GM13976 (cell line): ENCODE data around the gene C2CD5.
"Not testable (repeated sequence)": the region's sequence is repeated elsewhere in the genome, so short reads cannot be mapped to it uniquely, and the experiment has no call there.

Experiments used
- DNase-seq: peaks from one replicate; pipeline ENCODE4 v3.0.0; 2012; ENCODE audit warnings: low spot score
- in situ Hi-C: fragments of 300-500 bp; cut with MboI; formaldehyde crosslinking; loops from one replicate; pipeline ENCODE4 v1.12.0; 2022; ENCODE audit warnings: low sequenced_read_pairs, mixed read lengths, inconsistent platforms; ENCODE audit not compliant: unreplicated experiment
- TF ChIP-seq, protein P1 (sequence below): IDR thresholded peaks from 2 replicates; pipeline ENCODE4 v1.5.1; 2012; ENCODE audit warnings: borderline replicate concordance, mild to moderate bottlenecking; ENCODE audit not compliant: insufficient read depth; ENCODE audit errors: extremely low read depth, missing control alignments, control extremely low read depth

C2CD5 gene

GRCh38 chr12:22514875-22515274, 29.5 kb downstream of the C2CD5 start:
- in situ Hi-C loops = no loop called here
- no peak for DNase-seq
- TF ChIP-seq, protein P1, sequence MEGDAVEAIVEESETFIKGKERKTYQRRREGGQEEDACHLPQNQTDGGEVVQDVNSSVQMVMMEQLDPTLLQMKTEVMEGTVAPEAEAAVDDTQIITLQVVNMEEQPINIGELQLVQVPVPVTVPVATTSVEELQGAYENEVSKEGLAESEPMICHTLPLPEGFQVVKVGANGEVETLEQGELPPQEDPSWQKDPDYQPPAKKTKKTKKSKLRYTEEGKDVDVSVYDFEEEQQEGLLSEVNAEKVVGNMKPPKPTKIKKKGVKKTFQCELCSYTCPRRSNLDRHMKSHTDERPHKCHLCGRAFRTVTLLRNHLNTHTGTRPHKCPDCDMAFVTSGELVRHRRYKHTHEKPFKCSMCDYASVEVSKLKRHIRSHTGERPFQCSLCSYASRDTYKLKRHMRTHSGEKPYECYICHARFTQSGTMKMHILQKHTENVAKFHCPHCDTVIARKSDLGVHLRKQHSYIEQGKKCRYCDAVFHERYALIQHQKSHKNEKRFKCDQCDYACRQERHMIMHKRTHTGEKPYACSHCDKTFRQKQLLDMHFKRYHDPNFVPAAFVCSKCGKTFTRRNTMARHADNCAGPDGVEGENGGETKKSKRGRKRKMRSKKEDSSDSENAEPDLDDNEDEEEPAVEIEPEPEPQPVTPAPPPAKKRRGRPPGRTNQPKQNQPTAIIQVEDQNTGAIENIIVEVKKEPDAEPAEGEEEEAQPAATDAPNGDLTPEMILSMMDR = no peak

DNA sequence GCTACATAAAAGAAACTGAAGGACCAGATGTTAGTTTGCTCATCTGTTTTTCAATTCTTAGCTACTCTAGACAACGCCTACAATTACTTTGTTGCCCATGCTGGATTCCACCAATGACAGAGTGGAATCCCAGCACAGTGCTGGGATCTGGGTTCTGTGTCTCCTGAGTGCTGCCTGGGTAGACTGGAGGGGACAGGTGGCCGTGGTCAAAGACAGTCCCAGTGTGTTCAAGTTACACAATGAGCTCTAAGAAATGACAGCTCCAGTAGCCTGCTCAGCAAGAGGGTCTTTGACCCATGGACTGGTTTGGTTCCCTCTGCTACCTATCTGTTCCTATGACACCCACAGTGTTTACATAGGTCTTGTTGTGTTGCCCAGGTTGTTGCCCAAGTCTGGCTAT, 38.5 kb downstream of the C2CD5 start:
- in situ Hi-C loops = no loop called here
- no peak for DNase-seq
- TF ChIP-seq, protein P1 = no peak

DNA sequence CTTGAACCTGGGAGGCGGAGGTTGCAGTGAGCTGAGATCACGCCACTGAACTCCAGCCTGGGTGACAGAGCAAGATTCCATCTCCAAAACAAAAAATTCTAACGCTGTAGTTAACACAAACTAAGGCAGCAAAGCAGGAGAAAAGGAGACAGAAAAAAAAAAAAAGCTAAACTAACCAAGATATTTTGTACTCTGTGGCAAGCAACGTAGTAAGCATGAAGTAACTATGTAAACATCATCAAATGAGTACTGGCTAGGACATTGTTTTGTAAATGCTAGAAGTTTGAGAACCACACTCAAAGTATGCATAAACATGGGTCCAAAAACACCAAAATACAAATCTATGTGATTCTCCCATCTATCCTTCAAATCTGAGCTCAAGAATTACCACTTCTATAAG, 44.2 kb downstream of the C2CD5 start:
- no peak for DNase-seq
- in situ Hi-C loops = no loop called here
- TF ChIP-seq, protein P1 = no peak

- TF ChIP-seq, protein P1 = no peak
- in situ Hi-C loops = no loop called here
- no peak for DNase-seq
Measured at GRCh38 chr12:22499445-22499844, 44.9 kb downstream of the C2CD5 start.

GRCh38 chr12:22494319-22494718, 50.0 kb downstream of the C2CD5 start:
- no peak for DNase-seq
- in situ Hi-C loops = no loop called here
- TF ChIP-seq, protein P1 = no peak

GRCh38 chr12:22491034-22491433, 53.3 kb downstream of the C2CD5 start:
- in situ Hi-C loops = no loop called here
- no peak for DNase-seq
- TF ChIP-seq, protein P1 = no peak

GRCh38 chr12:22488478-22488877, 55.9 kb downstream of the C2CD5 start:
- no peak for DNase-seq
- TF ChIP-seq, protein P1 = no peak
- in situ Hi-C loops = no loop called here

GRCh38 chr12:22487683-22488082, 56.7 kb downstream of the C2CD5 start:
- in situ Hi-C loops = not testable (repeated sequence)

More at GRCh38 chr12:22487683-22488082, 56.7 kb downstream of the C2CD5 start:
- not testable (repeated sequence) for DNase-seq
